GM18505 (cell line): ENCODE measurements around the gene WDR26.

Experiments
- ATAC-seq: cut with Tn5 transposase; IDR thresholded peaks from one replicate; pipeline ENCODE4 v1.9.1; 2021; ENCODE audit not compliant: unreplicated experiment
- POLR2A ChIP-seq: IDR thresholded peaks from 4 replicates; pipeline ENCODE4 v1.6.1; 2011; ENCODE audit warnings: borderline replicate concordance; ENCODE audit not compliant: insufficient read depth, insufficient read length; ENCODE audit errors: extremely low read depth

WDR26 gene

DNA sequence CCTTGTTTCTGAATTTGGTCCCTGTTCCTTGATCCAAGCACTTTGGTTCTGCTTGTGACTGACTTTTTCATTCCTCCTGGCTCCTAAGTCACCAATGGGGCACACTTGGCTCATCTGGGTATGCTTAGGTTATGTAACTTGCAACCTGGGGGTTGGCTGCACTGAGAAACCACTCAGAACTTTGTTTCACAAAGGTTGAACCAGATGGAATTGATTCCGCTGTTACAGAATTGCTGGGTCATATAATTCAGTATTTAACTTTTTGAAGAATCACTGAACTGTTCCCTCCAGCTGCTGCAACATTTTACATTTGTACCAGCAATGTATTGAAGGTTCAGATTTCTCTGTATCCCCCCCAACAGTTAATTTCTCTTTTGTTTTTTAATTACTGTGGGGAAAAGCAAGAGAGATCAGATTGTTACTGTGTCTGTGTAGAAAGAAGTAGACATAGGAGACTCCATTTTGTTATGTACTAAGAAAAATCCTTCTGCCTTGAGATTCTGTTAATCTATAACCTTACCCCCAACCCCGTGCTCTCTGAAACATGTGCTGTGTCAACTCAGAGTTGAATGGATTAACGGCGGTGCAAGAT, 95.1 kb downstream of the WDR26 start:
- TF ChIP-seq POLR2A, result no peak
- ATAC-seq, result no peak

- no peak for TF ChIP-seq POLR2A
- no peak for ATAC-seq
Measured at GRCh38 chr1:224338150-224338838, 96.3 kb downstream of the WDR26 start.
